Prostate gland (tissue), 2 donors: Measurements from ENCODE around the gene RAB6B. TPM values are rescaled to one million over a fixed set of nuclear protein-coding genes. Genes with fewer than 3 reads are reported as not detected.
"Not testable (repeated sequence)": the region's sequence is repeated elsewhere in the genome, so short reads cannot be mapped to it uniquely, and the experiment has no call there.

ENCODE experiments used
- DNase-seq: peaks from one replicate; pipeline ENCODE4 v3.0.0-alpha.2; 2019; ENCODE audit warnings: low spot score
- H3K27ac ChIP-seq, 2 donors: fragments of 200-600 bp; sonication (generic); 2 replicates each; pipeline ENCODE4 v1.5.1; 2017 to 2019
- H3K27me3 ChIP-seq: fragments of 200-600 bp; sonication (generic); replicated peaks from 2 replicates; pipeline ENCODE4 v1.5.1; 2019; ENCODE audit not compliant: insufficient read depth
- H3K36me3 ChIP-seq, 2 donors: fragments of 200-600 bp; sonication (generic); 1 replicate in 1 of 2; 2 replicates in 1 of 2; pipeline versions ENCODE4 v1.5.1 to v1.8.1; 2017 to 2019
- H3K4me1 ChIP-seq: fragments of 200-600 bp; sonication (generic); replicated peaks from 2 replicates; pipeline ENCODE4 v1.5.1; 2019
- H3K4me3 ChIP-seq, 2 donors: fragments of 200-600 bp; sonication (generic); 2 replicates each; pipeline ENCODE4 v1.5.1; 2017 to 2019
- H3K9me3 ChIP-seq: fragments of 200-600 bp; sonication (generic); 2 replicates; pipeline ENCODE4 v1.5.1; 2017
- POLR2A ChIP-seq: fragments of 450-650 bp; IDR thresholded peaks from one replicate; pipeline ENCODE4 v1.6.1; 2016; ENCODE audit warnings: antibody characterized with exemption, mild to moderate bottlenecking
- POLR2AphosphoS5 ChIP-seq: sonication (generic); formaldehyde crosslinking; IDR thresholded peaks from one replicate; pipeline ENCODE4 v1.6.1; 2017; ENCODE audit warnings: antibody characterized with exemption
- whole genome bisulfite sequencing: methylation state at CpG from one replicate; pipeline ENCODE4 v1.1.5; 2018; 5-methylcytosine and 5-hydroxymethylcytosine counted together
- intact Hi-C: fragments of 100-400 bp; cut with DNase I; formaldehyde crosslinking; loops from one replicate; pipeline ENCODE4 v1.14.2; 2022
- total RNA-seq, 2 donors: library from RNA; depleted of rRNA; stranded (reverse); fragments of >200 nt; gene quantifications; one replicate each; pipeline ENCODE4 v1.1.0, GENCODE V29; 2016
- TF ChIP-seq, protein P1 (sequence below), 4 experiments: fragments of 200-600 bp in 2 of 4; fragments of 450-650 bp in 2 of 4; sonication (generic) in 2 of 4; IDR thresholded peaks; 1 replicate in 3 of 4; 2 replicates in 1 of 4; pipeline ENCODE4 v1.5.1; 2016 to 2019; ENCODE audit warnings: antibody characterized with exemption in 4 of 4, mild to moderate bottlenecking in 2 of 4, moderate library complexity in 2 of 4

The RAB6B gene
- total RNA-seq, 2 donors from 2014 or later: 4.5 to 7.1 TPM

DNA sequence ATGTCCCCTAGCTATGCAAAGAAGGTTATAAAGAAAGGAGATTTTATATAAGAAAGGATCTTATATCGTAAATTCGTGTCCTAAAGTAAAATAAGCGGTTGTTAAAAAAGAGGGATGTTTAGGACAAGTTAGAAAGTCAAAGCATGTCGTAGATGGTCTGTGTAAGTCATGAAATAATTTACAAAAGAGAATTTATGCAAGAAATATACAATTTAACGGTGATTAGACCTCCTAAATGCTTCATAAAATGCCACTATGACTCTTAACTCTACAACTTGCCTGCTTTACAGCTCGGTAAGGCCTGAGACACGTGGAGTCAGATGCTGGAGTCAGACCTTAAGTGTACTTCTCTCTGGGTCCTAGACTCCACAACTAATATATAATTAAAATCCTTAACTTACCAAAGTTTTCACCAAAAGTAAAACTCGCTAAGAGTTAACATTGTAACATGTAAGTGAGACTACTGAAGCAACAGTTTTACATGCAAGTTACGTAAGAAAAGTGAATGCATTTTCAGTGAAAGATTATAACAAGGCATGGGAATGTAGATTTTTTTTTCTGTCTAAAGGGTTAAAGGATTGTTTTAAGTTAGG lies 103.4 kb downstream of the RAB6B start:
- Histone ChIP-seq H3K4me3 (no peak overlapping the region), H3K4me1 (no peaks in the 10 kb centered on the region), H3K36me3 (no peaks in the 10 kb centered on the region), H3K27ac (no peak overlapping the region), H3K9me3 (no peaks in the 10 kb centered on the region), H3K27me3 (no peaks in the 10 kb centered on the region)
- TF ChIP-seq, protein P1, sequence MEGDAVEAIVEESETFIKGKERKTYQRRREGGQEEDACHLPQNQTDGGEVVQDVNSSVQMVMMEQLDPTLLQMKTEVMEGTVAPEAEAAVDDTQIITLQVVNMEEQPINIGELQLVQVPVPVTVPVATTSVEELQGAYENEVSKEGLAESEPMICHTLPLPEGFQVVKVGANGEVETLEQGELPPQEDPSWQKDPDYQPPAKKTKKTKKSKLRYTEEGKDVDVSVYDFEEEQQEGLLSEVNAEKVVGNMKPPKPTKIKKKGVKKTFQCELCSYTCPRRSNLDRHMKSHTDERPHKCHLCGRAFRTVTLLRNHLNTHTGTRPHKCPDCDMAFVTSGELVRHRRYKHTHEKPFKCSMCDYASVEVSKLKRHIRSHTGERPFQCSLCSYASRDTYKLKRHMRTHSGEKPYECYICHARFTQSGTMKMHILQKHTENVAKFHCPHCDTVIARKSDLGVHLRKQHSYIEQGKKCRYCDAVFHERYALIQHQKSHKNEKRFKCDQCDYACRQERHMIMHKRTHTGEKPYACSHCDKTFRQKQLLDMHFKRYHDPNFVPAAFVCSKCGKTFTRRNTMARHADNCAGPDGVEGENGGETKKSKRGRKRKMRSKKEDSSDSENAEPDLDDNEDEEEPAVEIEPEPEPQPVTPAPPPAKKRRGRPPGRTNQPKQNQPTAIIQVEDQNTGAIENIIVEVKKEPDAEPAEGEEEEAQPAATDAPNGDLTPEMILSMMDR (IDR thresholded peaks at IDR 0.05): no peak
- TF ChIP-seq POLR2AphosphoS5 (no peak), POLR2A (no peak)
- WGBS: 62% methylated on average over 9 of the region's 9 CpGs
- intact Hi-C loops: no loop called here
- no peak for DNase-seq

DNA sequence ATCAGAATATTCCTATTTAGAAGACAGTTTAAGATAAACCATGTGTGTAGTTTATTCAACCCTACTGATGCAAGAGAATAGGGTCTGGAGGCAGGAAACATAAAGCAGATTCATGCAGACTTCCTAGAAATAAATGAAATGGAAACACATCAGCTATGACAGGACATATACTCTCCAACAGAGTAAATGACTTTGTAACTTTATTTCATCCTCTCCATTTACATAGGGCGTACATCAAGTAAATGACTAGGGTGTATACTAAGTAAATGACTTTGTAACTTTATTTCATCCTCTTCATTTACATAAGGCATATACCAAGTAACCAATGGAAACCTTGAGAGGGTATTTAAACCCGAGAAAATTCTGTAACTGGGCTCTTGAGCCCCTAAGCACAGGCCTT lies 107.7 kb downstream of the RAB6B start:
- Histone ChIP-seq H3K27ac (no peak overlapping the region), H3K4me1 (no peaks in the 10 kb centered on the region), H3K27me3 (no peaks in the 10 kb centered on the region), H3K4me3 (no peak overlapping the region), H3K9me3 (no peaks in the 10 kb centered on the region), H3K36me3 (no peaks in the 10 kb centered on the region)
- TF ChIP-seq, protein P1 (IDR thresholded peaks at IDR 0.05): no peak
- TF ChIP-seq POLR2AphosphoS5: no peak
- no peak for TF ChIP-seq POLR2A
- 89% methylated on average over 2 of the region's 2 CpGs for WGBS
- intact Hi-C loops: no loop called here
- DNase-seq: no peak

DNA sequence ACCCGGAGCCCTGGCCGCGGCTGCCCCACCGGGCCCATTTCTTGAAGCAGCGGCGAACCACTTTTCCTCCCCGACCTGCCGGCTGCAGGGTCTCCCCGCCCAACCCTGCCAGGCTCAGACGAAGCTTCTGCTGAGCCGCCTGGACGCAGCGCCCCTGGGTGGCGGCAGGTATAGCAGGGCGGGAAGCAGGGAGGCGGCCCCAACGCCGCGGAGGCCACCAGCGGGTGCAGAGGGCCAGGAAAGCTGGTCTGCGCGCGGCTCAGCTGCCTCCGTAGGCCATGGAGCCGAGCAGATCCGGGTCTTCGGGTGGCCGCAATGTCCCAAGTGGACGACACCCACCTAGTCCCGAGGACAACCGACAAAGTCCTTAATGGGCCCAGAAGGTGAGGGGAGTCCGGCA lies 111.9 kb downstream of the RAB6B start:
- no peaks in the 10 kb centered on the region for H3K36me3 ChIP-seq
- no peaks in the 10 kb centered on the region for H3K27me3 ChIP-seq
- no peak overlapping the region for H3K27ac ChIP-seq
- no peaks in the 10 kb centered on the region for H3K9me3 ChIP-seq
- 78% methylated on average over 32 of the region's 32 CpGs for WGBS
- TF ChIP-seq, protein P1 (IDR thresholded peaks at IDR 0.05): no peak
- no peak for TF ChIP-seq POLR2AphosphoS5
- no peak for TF ChIP-seq POLR2A
- intact Hi-C loops: no loop called here
- H3K4me3 ChIP-seq: no peak overlapping the region
- H3K4me1 ChIP-seq: no peaks in the 10 kb centered on the region
- no peak for DNase-seq

DNA sequence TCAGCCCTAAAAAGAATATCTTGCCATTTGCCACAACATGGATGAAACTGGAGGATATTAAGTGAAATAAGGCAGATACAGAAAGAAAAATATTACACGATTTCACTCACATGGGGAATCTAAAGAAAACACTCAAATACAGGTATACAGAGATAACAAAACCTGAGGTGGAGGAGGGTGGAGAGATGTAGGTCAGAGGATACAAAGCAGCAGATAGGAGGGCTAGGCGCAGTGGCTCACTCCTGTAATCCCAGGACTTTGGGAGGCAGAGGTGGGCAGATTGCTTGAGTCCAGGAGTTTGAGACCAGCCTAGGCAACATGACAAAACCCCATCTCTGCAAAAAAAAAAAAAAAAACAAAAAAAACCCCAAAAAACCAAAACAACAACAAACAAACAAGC lies 113.2 kb downstream of the RAB6B start:
- intact Hi-C loops: no loop called here

DNA sequence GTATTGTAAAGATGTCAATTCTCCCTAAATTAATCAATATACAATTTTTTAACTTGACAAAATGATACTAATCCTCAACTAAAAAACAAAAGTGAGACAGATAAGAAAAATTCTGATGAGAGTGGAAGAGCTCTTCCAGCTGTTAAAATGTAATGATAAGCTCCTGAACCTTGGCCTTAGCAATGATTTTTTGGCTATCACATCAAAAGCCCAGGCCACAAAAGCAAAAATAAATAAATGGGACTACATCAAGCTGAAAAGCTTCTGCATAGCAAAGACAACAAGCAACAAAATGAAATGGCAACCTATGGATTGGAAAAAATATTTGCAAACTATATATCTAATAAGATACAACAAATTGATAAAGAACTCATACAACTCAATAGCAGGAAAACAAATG lies 114.1 kb downstream of the RAB6B start:
- no peak for TF ChIP-seq POLR2AphosphoS5
- TF ChIP-seq, protein P1 (IDR thresholded peaks at IDR 0.05): no peak
- TF ChIP-seq POLR2A: no peak
- intact Hi-C loops: no loop called here
- Histone ChIP-seq H3K36me3 (no peaks in the 10 kb centered on the region), H3K27me3 (no peaks in the 10 kb centered on the region), H3K4me1 (no peaks in the 10 kb centered on the region), H3K9me3 (no peaks in the 10 kb centered on the region), H3K4me3 (no peak overlapping the region), H3K27ac (no peak overlapping the region)
- no peak for DNase-seq

More for the DNA sequence above, 113.2 kb downstream of the RAB6B start:
- 91% methylated on average over 2 of the region's 2 CpGs for WGBS
- no peak for TF ChIP-seq POLR2AphosphoS5
- TF ChIP-seq, protein P1 (IDR thresholded peaks at IDR 0.05): no peak
- no peak for TF ChIP-seq POLR2A
- Histone ChIP-seq H3K9me3 (no peaks in the 10 kb centered on the region), H3K27me3 (no peaks in the 10 kb centered on the region), H3K27ac (no peak overlapping the region), H3K4me1 (no peaks in the 10 kb centered on the region), H3K4me3 (no peak overlapping the region), H3K36me3 (no peaks in the 10 kb centered on the region)
- no peak for DNase-seq

DNA sequence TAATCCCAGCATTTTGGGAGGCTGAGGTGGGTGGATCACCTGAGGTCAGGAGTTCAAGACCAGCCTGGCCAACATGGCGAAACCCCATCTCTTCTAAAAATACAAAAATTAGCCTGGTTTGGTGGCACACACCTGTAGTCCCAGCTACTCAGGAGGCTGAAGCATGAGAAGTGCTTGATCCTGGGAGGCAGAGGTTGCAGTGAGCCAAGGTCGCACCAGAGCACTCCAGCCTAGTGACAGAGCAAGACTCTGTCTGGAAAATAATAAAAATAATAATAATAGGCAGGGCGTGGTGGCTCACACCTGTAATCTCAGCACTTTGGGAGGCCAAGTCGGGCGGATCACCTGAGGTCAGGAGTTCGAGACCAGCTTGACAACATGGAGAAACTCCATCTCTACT lies 114.9 kb downstream of the RAB6B start:
- H3K27me3 ChIP-seq, DNase-seq, H3K36me3 ChIP-seq, H3K4me1 ChIP-seq, intact Hi-C loops, H3K4me3 ChIP-seq, H3K9me3 ChIP-seq, H3K27ac ChIP-seq: not testable (repeated sequence)
- 94% methylated on average over 6 of the region's 6 CpGs for WGBS
